ENCODE data around the gene LRRC75A. TPM values are rescaled to one million over a fixed set of nuclear protein-coding genes. Genes with fewer than 3 reads are reported as not detected.
"Not testable (repeated sequence)": the region's sequence is repeated elsewhere in the genome, so short reads cannot be mapped to it uniquely, and the experiment has no call there.

Gene LRRC75A
- total RNA-seq, 1 donor from 2014 or later: 0.49 TPM

DNA sequence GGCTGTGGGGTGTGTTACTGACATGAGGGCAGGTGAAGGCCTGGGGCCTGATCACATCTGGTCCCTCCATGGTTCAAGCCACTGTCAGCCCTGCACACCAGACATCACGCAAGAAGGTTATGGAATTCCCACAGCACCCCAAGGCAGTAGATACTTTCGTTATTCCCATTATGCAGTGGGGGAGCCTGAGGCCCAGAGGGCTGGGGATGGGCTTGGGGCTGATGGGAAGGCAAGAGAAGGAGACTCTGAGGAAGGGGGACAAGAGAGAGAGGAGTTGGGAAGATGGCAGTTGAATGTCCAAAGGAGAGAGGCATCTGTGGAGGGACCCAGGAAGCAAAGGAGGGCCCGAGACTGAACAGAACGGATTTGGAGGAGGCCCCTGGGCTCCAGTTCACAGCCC lies 42.0 kb downstream of the LRRC75A start:
- no peak for DNase-seq (ENCODE audit: low spot score)

DNA sequence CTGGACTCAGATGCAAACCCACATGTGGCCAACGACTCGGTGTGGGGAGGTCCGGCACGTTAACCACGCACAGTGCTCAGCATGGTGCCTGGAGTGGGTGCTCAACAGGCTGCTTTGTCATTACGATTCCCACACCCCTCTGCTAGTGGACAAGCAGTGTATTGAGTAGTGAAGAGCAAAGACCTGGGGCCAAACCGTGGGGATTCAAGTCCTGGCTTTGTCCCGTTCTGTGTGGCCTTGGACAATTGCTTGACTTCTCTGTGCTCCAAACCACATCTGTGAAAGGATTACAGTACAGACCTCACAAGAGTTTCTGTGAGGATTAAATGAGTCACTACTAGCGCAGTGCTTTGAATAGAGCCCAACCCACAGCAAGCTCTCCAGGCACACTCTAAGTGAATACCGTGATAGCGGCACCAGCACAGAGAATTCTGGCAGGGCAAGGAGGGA lies 42.8 kb downstream of the LRRC75A start:
- DNase-seq (ENCODE audit: low spot score): no peak

DNA sequence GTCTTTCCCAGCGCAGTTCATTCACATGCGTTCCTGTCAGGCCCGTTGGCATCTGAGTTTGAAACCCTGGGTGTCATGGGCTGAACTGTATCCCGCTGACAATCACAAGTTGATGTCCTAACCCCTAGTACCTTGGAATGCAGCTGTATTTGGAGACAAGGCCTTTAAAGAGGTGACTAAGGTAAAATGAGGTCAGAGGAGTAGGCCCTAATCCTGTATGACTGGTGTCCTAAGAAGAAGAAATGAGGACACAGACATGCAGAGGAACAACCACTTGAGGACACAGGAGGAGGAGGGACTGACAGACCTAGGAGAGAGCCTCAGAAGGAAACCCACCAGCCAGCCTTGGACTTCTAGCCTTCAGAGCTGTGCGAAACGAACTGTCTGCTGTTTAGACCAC lies 43.5 kb downstream of the LRRC75A start:
- DNase-seq (ENCODE audit: low spot score): no peak

DNA sequence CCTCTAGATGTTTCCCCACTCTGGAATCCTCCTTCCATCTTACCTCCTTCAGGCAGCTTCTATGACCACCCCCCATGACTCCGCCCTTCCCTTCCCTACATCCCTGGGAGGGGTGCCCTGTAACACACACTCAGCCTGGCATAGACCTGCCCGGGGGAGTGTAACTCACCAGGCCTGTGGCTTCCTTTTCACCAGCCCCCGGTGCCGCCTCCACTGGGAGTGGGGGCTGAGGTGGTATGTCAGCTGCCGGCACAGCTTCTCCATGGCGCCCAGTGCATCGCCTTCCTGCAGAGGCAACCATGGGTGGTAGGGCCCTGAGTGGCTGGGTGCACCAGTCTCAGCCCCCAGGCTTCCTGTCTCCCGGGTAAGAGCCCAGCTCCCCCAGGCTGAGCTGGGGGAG lies 44.3 kb downstream of the LRRC75A start:
- no peak for DNase-seq (ENCODE audit: low spot score)

DNA sequence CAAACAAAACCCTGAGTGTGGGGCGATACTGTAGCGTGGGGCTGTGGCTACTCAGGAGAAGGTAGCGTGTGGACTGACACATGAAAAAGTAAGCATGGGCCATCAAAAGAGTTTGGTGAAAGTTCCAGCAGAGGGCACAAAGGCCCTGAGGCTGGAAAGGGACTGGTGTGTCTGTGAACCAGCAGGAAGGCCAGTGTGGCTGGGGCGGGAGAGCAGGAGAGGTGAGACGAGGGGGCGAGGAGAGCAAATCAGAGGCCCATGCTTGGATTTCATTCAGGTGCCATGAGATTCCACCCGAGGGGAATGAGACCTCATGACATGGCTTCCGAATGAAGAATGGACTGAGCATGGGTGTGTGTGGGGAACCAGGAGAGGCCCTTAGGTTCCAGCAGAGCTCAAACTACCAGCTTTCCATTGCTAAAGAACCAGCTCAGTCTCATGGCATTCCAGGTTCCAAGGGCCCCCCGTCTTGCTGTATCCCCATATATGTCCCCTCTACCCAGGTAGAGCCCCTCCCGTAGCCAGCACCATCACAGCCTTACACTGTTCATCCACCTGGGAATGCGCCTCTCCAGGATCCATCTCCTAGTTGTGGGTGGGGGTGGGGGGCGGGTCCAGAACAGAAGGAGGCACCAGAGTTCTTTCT lies 45.5 kb downstream of the LRRC75A start:
- no peak for DNase-seq (ENCODE audit: low spot score)

DNA sequence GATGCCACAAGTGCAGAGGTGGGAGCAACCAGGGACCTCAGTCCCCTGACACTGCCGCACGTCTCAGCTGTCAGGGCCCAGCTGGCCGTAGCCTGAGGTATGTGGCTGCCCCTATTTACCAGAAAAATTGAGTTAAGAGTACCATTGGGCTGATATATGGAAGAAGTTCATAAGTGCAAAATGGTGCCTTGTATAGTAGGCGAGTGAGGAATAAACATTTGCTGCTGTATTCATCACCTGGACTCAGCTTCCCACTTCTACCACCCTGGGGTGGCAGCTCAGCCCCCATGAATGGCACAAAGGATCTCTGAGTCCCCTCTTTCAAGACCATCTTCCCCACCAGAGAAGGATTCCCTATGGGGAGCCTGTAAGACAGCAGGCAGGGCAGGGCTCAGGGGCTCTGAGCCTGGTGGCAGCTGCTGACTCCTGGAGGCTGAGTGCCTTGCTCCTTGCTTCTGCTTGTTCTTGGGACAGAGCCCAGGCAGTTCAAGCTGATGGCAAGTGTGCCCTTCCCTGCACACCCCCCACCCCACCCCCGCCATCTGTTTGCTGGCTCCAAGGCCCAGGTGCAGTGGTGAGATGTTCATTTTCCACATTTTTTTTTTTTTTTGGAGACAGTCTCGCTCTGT lies 47.6 kb downstream of the LRRC75A start:
- DNase-seq (ENCODE audit: low spot score): no peak

DNA sequence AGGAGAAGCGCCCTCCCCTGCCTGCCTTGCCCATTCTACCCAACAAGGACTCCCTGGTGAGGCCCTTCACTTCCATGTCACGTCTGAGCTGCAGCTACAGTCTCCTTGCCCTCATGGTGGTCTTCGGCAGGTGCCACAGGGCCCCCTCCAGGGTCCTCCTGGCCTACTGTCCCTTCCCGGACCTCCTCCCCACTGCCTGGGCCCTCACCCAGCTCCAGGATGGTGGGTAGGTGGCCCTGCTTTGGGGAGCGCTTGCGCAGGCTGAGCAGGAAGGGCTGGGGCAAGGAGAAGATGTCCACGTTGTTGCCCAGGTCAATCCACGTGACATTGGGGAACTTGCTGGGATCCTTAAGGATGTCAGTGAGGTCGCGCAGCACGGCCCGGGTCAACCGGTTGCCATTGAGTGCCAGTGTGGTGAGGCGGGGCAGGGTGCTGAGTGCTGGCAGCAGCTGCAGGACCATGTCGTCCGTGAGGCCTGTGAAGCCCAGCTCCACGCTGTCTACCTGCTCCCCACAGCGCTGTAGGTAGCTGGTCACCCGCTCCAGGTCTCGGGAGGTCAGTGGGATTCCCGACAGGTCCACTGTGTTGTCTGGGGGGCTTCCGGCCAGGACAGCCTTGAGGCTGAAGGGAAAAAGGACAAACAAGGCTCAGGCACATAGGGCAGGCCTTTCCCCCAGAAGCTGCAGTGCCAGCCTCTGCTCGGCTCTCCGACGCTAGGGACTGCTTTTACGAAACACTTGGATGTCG lies 48.3 kb downstream of the LRRC75A start:
- DNase-seq (ENCODE audit: low spot score): no peak

DNA sequence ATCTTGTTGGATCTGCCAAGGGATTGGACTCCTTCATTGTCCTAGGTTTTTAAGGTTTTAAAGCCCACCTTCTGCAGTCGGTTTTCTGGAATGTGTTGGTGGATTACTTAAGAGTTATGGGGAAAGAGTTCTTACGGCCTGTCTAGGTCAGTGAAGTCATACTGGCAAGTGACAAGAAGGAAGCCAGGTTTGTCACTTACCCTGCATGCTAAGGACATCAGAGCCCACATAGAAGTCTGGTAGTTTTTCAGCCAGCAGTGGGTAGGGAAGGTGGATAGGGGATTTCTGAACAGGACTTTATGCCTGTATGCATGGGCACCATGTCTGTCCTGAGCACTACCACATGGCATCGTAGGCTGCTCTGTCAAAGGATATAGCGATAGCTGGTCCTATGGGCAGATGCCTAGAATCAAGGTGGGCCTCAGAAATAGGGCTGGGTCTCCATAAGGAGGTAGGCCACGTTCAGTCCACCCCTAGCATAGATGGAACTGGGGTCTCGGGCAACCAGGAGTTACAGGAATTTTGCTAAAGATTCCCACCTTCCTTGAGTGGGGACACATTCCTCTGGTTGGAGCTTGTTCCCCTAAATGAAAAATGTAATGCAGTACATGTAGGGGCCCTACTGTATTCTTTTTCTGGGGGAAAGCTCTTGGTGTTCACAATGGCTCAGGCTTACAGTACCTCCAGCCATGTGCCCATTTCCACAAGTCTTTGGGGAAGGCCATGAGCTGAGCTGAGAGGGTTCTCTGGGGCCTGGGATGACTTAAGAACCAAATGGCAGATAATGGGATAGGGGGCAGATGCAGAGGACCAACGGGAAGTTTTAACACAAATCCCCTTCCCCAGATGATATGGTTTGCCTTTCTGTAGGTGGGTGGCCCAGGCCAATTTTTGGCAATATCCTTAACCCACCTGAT lies 49.1 kb downstream of the LRRC75A start:
- no peak for DNase-seq (ENCODE audit: low spot score)

DNA sequence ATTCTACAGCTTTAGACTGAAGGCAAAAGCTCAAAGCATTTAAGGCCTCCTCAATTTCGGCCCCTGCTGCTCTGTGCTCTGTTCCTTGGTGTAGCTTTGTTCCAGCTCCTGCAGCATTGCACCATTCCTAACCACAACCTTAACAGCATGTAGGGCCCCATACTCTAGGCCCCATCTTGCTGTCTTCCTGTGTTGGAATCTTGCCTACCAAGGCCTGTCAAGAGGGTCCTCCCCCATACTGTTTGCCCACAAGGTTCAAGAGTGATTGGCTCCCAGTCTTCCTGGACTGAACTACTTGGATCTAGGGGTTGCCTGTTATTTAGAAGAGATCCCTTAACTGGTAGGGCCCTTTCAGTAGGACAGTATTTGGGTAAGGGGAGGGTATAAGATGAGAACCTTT lies 49.9 kb downstream of the LRRC75A start:
- DNase-seq (ENCODE audit: low spot score): no peak

DNA sequence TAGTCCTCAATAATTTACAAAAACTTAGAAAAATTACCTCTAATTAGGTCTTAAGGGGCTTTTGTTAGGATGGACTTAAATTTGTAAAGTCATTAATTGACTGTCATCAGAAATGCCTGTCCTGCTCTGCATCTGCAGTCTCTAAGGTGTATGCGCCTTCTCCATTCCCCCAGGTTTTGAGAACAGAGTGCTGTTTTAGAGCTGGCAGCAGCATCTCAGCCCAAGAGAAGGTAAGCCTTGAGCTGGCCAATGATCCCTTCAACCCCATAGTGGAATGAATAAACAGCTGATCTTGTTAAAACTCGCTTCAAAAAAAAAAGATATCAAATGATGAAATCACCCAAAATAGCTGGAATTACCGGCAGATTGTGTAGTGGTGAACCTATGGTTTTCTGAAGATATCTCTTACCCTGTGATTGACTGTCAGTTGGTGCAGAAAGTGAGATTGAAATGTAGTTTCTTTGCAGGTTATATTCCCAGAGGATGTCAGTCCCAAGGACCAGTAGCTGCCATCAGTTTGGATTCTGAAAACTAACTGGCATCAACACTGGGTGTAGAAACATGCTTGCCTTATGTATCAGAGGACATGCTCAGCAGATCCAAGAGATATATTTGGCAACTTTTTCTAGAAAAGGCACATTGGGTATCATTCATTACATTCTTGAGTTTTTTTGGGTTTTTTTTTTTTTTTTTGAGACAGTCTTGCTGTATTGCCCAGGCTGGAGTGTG lies 50.9 kb downstream of the LRRC75A start:
- DNase-seq (ENCODE audit: low spot score): no peak

DNA sequence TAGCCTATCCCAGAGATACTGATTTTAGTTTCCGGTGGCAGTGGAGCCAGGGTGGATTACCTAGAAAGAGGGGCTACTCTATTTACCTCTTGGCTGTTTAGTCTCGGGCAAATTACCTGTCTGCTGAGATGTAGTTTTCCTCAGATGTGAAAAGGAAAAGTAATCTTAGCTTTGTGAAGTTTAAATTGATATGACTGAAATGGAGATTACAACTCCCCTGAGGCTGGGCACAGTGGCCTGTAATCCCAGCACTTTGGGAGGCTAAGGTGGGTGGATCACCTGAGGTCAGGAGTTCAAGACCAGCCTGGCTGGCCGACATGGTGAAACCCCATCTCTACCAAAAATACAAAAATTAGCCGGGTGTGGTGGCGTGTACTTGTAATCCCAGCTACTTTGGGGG lies 51.6 kb downstream of the LRRC75A start:
- DNase-seq (ENCODE audit: low spot score): not testable (repeated sequence)

DNA sequence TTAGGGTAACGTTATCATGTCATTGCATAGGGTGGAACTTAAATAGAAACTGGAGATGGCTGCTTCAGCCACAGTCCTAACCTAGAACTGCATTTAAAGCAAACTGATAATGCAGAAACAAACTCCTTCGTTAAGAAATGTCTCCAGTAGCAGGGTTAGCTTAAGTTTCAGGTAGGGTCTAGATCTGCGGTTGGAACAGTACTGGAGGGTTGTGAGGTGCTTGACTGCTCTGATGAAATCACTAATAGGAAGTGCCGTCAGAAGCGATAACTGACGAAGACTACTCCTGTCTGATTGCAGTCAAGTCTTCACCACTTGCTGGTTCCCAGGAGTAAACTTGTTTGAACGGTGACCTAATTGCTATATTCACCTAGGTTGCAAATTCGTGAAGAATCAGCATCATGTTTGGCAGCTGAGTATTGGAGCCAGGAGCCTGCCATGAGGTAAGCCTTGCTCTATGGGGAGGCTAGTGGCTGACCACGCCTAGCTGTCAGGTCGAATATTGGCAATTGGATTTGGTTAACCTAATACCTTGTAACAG lies 52.1 kb downstream of the LRRC75A start:
- DNase-seq (ENCODE audit: low spot score): no peak

DNA sequence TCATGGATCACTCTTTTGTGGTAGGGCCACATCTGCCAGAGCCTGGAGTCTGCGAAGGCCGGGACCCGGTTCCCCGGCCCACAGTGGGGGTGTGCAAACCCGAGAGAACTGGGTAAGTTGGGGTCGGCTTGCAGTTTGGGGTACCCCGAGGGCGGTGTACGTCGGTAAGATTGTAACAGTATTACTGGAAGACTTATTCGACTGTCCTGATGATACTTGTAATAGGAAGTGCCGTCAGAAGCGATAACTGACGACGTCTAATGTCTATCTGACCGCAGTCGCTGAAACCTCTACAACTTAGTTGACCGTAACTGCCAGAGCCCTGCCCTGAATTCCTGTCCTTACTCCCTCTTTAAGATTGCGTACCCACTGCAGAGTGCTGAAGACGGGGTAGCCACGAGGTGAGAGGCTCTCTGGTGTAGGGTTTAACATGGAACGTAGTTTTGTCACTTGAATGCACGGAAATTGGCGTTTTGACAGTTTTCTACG lies 52.6 kb downstream of the LRRC75A start:
- no peak for DNase-seq (ENCODE audit: low spot score)

DNA sequence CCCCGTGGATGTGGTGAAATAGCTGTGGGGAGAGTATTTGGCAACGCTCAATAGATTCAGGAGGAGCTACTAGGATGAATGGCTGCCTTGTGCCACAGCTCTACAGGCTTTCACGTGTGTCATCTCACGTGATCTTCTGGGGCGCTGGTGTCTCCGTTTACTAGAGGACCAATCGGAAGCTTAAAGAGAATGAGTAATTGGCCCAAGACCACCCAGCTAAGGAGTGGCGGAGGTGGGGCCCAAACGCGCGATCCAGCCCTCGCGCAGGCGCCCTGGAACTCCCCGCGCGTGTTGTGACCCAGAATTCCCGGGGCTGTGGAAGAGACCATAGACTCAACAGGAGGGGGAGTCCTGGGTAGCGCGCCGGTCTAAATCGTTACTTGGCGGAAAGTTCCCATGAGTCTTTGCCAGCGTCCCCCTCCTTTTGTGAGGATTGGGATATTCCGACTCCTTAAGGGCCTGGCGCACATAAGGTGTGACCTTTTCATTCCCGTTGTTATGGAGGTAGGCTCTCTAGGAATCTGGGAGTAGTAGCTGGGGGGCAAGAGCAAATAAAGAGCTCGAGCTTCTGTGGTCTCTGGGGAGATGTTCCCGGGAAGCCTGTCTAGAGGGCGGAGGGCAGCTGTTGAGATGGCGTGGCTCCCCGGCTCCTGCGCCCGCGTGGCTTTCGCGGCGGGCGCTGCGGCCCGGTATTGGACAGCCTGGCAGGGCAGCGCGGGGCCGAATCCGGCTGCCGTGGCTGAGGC lies 53.3 kb downstream of the LRRC75A start:
- peak; percentile 98 for DNase-seq (ENCODE audit: low spot score)

DNA sequence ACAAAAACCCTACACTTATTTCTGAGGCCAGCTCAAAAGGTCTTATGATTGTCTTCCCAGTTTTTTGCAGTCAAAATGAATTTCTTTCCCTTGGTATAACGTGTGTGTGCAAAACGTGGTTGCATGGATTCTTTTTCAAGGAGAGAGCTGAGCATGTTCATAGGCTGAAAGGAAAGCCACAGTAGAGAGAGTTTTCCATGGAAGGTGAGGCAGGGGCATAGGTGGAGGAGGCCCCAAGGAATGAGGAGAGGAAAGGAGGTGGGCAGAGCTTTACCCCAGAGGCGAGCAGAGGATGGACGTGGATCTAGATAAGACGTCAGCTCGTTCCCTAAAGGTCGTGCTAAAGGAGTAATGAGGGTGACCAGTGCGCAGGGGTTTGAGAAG lies 53.8 kb downstream of the LRRC75A start:
- no peak for DNase-seq (ENCODE audit: low spot score)

DNA sequence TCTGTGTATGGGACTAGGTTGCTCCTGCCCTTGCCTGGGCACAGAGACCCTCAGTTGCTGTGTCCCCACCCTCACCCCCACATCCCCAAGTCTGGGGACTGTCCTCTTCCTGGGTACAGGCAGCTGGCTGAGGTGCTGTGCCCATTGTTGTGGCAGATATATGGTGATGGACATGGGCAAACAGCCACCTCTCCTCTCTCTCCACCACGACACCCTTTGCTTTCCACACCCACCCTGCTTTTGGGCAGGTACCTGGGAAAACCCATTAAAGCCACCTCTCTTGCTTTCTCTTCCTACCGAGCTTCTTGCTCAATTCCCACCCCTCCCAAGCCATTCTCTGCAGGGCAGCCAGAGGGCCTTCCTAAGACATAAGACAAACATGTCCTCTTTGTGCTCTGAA lies 54.9 kb downstream of the LRRC75A start:
- no peak for DNase-seq (ENCODE audit: low spot score)

DNA sequence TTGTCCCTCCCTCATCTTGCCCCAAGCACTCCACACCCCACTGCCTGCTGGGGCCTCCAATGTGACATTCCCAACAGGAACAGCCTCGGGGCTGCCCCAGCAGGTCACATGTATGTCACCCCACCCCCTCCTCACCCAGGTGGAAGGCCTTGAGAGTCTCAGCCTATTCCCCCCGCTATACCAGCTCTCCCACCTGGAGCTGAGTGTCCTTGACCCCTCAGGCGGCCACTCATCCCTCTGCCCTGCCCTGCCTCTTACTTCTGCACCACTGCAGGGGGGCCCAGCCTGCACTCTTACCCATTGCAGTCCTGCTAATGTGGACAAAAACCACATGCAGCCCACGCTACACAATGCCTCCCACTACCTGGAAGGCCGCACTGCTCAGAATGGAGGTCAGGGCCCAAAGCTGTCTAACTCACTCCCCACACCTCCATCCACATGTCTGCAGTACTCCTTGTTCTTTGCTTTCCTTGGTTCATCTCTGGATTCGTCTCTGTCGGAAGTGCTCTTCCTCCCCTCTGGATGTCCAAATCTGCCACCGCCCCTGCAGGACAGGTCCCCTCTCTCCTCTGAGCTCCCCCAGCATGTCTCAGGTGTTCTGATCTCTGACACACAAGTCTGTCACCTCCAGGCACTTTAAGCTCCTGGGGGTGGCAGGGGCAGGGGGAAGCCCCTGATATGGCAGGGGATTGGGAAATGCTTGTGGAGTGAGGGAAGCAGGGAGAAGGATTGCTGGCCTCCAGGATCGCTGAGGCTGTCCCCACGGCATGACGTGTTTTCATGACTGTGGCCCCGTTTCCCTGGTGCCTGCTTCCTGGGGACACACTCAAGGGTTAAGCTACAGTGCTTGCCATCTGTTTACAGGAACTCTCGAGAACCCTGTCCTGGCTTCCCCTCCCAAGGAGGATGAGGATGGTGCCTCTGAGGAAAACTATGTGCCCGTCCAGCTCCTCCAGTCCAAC lies 55.8 kb downstream of the LRRC75A start:
- DNase-seq (ENCODE audit: low spot score): no peak

DNA sequence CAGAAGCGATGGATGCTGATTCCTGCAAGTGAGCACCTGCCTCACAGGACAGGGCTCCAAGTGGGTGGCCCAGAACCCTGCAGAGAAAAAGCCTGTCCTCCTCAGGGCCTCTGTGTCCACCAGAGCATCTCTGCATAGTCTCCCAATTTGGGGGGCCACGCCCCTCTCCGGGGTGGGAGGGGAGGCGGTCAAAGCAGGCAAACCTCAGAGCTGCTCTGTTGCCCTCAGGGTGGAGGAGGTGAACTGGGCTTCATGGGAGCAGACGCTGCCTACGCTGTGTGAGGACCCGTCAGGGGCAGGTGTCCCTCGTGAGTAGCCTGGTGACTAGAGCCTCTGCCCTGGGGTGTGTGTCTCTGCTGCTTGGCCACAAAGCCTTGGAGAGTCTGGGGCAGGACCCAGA lies 57.3 kb downstream of the LRRC75A start:
- DNase-seq (ENCODE audit: low spot score): no peak

DNA sequence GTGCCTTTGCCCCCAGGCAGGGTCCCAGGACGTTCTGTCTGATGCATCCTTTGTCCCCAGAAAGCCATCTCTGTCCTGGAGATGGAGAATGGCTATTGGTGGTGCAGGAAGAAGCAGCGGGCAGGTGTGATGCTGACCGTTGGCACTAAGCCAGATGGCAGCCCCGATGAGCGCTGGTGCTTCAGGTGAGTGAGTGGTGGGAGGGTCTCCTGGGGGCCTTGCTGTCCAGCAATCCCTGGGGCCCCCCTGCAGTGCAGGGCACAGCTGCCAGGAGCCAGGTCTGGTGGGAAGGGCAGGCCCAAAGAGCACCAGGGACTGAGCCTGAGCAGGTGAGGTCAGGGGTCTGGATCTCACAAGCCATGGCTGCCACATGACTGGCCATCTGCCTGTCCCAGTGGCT lies 58.5 kb downstream of the LRRC75A start:
- DNase-seq (ENCODE audit: low spot score): no peak

Data from ureter (tissue), 1 donor.